NCI-H146 (cell line): ENCODE measurements around the gene RGPD5.
"Not testable (repeated sequence)": the region's sequence is repeated elsewhere in the genome, so short reads cannot be mapped to it uniquely, and the experiment has no call there.

Experiments used
- DNase-seq: peaks from one replicate; lab custom pipeline; 2025; lab: John Stamatoyannopoulos, UW

RGPD5 gene

GRCh38 chr2:109893736-109894135 lies 99.6 kb downstream of the RGPD5 start:
- DNase-seq: not testable (repeated sequence)

- DNase-seq: not testable (repeated sequence)
Observed at GRCh38 chr2:109894141-109894540, 100.0 kb downstream of the RGPD5 start.

DNA sequence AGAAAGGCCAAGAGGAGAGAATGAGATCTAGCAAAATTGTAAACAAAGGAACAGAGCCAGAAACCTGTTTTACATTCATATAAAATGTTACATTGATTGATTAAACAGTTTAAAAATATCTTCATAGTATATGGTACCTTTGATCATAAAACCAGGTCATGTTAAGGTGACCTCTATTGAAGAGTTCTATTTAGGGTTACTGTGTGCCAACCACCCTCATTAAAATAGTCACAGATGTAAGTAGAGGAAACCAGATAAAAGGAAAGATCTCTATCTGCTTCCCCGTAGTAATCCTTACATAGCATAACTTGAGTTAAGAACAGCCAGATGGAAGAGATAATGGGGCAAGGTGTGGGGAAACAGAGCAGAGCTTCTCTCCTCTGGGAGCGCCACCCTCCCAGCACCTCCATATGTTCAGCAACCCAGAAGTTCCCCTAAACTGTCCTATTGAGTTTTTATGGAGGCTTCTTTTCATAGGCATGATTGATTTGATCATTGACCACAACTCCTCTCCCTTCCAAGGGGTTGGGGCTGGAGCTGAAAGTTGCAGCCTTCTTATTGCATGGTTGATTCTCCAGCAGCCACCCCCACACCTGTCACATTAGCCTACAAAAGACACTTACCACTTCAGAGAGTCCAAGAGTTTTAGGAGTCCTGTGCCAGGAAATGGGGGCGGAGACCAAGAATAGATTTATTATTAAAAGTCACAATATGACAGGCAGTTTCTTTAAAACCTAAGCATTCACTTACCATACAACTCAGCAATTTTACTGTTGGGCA lies 101.2 kb downstream of the RGPD5 start:
- DNase-seq: not testable (repeated sequence)

DNA sequence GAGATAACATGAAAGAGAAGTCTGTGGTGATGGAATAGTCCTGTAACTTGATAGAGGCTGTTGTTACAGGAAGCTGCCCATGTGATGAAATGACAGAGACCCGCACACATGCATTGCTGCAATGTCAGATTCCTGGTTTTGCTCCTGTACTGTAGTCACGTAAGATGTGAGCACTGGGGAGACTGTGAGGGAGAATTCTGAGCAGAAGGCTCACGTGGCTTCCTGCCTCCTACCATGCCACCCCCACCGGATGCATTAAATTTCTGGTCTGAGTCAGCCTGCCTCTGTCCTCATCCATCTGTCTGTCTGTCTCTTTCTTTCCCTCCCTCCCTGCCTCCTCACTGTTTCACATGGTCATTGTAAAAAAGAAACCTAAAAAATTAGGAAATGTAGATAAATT lies 102.1 kb downstream of the RGPD5 start:
- DNase-seq: not testable (repeated sequence)

- not testable (repeated sequence) for DNase-seq
Observed at GRCh38 chr2:109897769-109898461, 103.8 kb downstream of the RGPD5 start.

- DNase-seq: not testable (repeated sequence)
Observed at GRCh38 chr2:109898462-109899336, 104.6 kb downstream of the RGPD5 start, which contains the start of gene LIMS3. TSS of gene LIMS3 (plus strand) at chr2:109898688. CDS start at chr2:109898729, 41 bp downstream.

GRCh38 chr2:109905796-109906195 lies 111.7 kb downstream of the RGPD5 start:
- not testable (repeated sequence) for DNase-seq
